Measurements from ENCODE around the gene MYO1B. TPM values are rescaled to one million over a fixed set of nuclear protein-coding genes. Genes with fewer than 3 reads are reported as not detected.

The MYO1B gene
- total and polyA plus RNA-seq, 2 experiments from 2014 or later, result 26.4 to 70.6 TPM

DNA sequence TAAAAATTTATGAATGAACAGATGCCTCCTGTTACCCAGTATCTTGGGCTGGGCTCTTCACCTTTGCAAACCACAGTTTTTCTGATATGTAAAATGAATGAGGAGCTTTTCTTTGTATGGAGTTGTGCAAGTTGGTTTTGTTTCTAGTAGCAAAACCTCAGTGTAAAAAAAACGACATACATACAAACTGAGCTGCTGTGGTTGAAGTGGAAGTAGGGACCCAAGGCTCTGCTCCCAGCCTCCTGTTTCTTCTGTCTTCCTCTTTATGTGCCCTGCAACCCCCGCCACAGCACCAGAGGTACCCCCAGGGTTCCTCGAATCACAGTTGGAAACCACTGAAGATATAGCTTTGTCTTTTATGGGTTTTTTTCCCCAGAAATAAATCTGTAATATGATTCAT, 118.1 kb downstream of the MYO1B start (continued):
- TF ChIP-seq, protein P1, sequence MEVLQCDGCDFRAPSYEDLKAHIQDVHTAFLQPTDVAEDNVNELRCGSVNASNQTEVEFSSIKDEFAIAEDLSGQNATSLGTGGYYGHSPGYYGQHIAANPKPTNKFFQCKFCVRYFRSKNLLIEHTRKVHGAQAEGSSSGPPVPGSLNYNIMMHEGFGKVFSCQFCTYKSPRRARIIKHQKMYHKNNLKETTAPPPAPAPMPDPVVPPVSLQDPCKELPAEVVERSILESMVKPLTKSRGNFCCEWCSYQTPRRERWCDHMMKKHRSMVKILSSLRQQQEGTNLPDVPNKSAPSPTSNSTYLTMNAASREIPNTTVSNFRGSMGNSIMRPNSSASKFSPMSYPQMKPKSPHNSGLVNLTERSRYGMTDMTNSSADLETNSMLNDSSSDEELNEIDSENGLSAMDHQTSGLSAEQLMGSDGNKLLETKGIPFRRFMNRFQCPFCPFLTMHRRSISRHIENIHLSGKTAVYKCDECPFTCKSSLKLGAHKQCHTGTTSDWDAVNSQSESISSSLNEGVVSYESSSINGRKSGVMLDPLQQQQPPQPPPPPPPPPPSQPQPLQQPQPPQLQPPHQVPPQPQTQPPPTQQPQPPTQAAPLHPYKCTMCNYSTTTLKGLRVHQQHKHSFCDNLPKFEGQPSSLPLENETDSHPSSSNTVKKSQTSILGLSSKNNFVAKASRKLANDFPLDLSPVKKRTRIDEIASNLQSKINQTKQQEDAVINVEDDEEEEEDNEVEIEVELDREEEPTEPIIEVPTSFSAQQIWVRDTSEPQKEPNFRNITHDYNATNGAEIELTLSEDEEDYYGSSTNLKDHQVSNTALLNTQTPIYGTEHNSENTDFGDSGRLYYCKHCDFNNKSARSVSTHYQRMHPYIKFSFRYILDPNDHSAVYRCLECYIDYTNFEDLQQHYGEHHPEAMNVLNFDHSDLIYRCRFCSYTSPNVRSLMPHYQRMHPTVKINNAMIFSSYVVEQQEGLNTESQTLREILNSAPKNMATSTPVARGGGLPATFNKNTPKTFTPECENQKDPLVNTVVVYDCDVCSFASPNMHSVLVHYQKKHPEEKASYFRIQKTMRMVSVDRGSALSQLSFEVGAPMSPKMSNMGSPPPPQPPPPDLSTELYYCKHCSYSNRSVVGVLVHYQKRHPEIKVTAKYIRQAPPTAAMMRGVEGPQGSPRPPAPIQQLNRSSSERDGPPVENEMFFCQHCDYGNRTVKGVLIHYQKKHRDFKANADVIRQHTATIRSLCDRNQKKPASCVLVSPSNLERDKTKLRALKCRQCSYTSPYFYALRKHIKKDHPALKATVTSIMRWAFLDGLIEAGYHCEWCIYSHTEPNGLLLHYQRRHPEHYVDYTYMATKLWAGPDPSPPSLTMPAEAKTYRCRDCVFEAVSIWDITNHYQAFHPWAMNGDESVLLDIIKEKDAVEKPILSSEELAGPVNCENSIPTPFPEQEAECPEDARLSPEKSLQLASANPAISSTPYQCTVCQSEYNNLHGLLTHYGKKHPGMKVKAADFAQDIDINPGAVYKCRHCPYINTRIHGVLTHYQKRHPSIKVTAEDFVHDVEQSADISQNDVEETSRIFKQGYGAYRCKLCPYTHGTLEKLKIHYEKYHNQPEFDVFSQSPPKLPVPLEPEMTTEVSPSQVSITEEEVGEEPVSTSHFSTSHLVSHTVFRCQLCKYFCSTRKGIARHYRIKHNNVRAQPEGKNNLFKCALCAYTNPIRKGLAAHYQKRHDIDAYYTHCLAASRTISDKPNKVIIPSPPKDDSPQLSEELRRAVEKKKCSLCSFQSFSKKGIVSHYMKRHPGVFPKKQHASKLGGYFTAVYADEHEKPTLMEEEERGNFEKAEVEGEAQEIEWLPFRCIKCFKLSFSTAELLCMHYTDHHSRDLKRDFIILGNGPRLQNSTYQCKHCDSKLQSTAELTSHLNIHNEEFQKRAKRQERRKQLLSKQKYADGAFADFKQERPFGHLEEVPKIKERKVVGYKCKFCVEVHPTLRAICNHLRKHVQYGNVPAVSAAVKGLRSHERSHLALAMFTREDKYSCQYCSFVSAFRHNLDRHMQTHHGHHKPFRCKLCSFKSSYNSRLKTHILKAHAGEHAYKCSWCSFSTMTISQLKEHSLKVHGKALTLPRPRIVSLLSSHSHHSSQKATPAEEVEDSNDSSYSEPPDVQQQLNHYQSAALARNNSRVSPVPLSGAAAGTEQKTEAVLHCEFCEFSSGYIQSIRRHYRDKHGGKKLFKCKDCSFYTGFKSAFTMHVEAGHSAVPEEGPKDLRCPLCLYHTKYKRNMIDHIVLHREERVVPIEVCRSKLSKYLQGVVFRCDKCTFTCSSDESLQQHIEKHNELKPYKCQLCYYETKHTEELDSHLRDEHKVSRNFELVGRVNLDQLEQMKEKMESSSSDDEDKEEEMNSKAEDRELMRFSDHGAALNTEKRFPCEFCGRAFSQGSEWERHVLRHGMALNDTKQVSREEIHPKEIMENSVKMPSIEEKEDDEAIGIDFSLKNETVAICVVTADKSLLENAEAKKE (CRISPR knock-in tag; IDR thresholded peaks at IDR 0.05), result no peak
- TF ChIP-seq EZH2phosphoT487 (IDR thresholded peaks at IDR 0.05; ENCODE audit: unreplicated experiment), result no peak
- no peak for TF ChIP-seq JUNB (IDR thresholded peaks at IDR 0.05; ENCODE audit: unreplicated experiment)
- no peak for TF ChIP-seq ZNF331 (CRISPR knock-in tag; IDR thresholded peaks at IDR 0.05; ENCODE audit: low read depth)
- TF ChIP-seq STAT1 (IDR thresholded peaks at IDR 0.05; ENCODE audit: unreplicated experiment), result no peak
- TF ChIP-seq ETS1 (IDR thresholded peaks at IDR 0.05), result no peak
- TF ChIP-seq ZNF114 (CRISPR knock-in tag; IDR thresholded peaks at IDR 0.05), result no peak

GRCh38 chr2:191365089-191365488, 119.9 kb downstream of the MYO1B start:
- Histone ChIP-seq H3K36me3 (ENCODE audit: insufficient read depth) (peaks cover 7% of the 10 kb centered on the region; the same call in 1 of the 2 replicates), H3K4me2 (no peak overlapping the region), H3K27ac (ENCODE audit: low read depth) (no peak overlapping the region), H3K79me2 (replicated peaks; ENCODE audit: insufficient read depth) (no peaks in the 10 kb centered on the region), H3K9me2 (ENCODE audit: insufficient read depth) (no peaks in the 10 kb centered on the region), H2AFZ (no peak overlapping the region), H3K27me3 (ENCODE audit: insufficient read depth) (no peaks in the 10 kb centered on the region), H4K20me1 (replicated peaks; ENCODE audit: insufficient read depth) (no peaks in the 10 kb centered on the region), H3K4me1 (ENCODE audit: insufficient read depth) (no peaks in the 10 kb centered on the region), H3F3A (replicated peaks; ENCODE audit: low read depth) (no peaks in the 10 kb centered on the region), H3K4me3 (no peak overlapping the region)
- Mint-ChIP-seq H3K4me3 (no peak overlapping the region), H3K27me3 (ENCODE audit: insufficient read depth, low read depth, poor library complexity) (peaks cover 1% of the 10 kb centered on the region), H3K36me3 (ENCODE audit: low read depth) (peaks cover 24% of the 10 kb centered on the region), H3K27ac (no peak overlapping the region), H3K9me3 (no peaks in the 10 kb centered on the region), H3K4me1 (peaks cover 9% of the 10 kb centered on the region; the same call in 2 of the 3 replicates)
- no peak for DNase-seq (ENCODE audit: low spot score)
- ATAC-seq, result no peak
- TF ChIP-seq CREB1 (CRISPR knock-in tag; IDR thresholded peaks at IDR 0.05; ENCODE audit: low read depth) (no peak), ETS1 (IDR thresholded peaks at IDR 0.05) (no peak), NANOG (IDR thresholded peaks at IDR 0.05; ENCODE audit: borderline replicate concordance) (no peak)
